HEK293T (cell line): ENCODE data around the gene PRKRIP1.

Source experiments
- ARNT ChIP-seq: fragments of 450-650 bp; IDR thresholded peaks from 2 replicates; pipeline ENCODE4 v1.6.1; 2017; ENCODE audit warnings: mild to moderate bottlenecking
- BHLHE40 ChIP-seq: fragments of 450-650 bp; IDR thresholded peaks from 2 replicates; pipeline ENCODE4 v1.6.1; 2016; ENCODE audit warnings: mild to moderate bottlenecking, moderate library complexity, borderline replicate concordance
- ELF4 ChIP-seq: fragments of 450-650 bp; IDR thresholded peaks from 2 replicates; pipeline ENCODE4 v1.6.1; 2017; ENCODE audit warnings: antibody characterized with exemption
- FOXA1 ChIP-seq: fragments of 450-650 bp; IDR thresholded peaks from 2 replicates; pipeline ENCODE4 v1.6.1; 2016; ENCODE audit warnings: mild to moderate bottlenecking
- FOXK2 ChIP-seq: fragments of 450-650 bp; IDR thresholded peaks from 2 replicates; pipeline ENCODE4 v1.6.1; 2016; ENCODE audit warnings: mild to moderate bottlenecking
- HDGF ChIP-seq: fragments of 450-650 bp; IDR thresholded peaks from 2 replicates; pipeline ENCODE4 v1.6.1; 2017; ENCODE audit warnings: antibody characterized with exemption, borderline replicate concordance
- L3MBTL2 ChIP-seq: fragments of 450-650 bp; conservative IDR thresholded peaks from 2 replicates; pipeline ENCODE4 v1.6.1; 2016; ENCODE audit warnings: mild to moderate bottlenecking
- LEF1 ChIP-seq: fragments of 450-650 bp; IDR thresholded peaks from 2 replicates; pipeline ENCODE4 v1.6.1; 2017; ENCODE audit warnings: mild to moderate bottlenecking, borderline replicate concordance
- NFRKB ChIP-seq: fragments of 450-650 bp; IDR thresholded peaks from 2 replicates; pipeline ENCODE4 v1.6.1; 2016; ENCODE audit warnings: mild to moderate bottlenecking, moderate library complexity
- SP1 ChIP-seq: fragments of 450-650 bp; IDR thresholded peaks from 2 replicates; pipeline ENCODE4 v1.6.1; 2017
- SUZ12 ChIP-seq: fragments of 450-650 bp; IDR thresholded peaks from 2 replicates; pipeline ENCODE4 v1.6.1; 2016; ENCODE audit warnings: mild to moderate bottlenecking
- TARDBP ChIP-seq: fragments of 450-650 bp; IDR thresholded peaks from 2 replicates; pipeline ENCODE4 v1.6.1; 2016
- ZNF384 ChIP-seq: fragments of 450-650 bp; IDR thresholded peaks from 2 replicates; pipeline ENCODE4 v1.6.1; 2016
- TF ChIP-seq, protein P1 (sequence below): fragments of 450-650 bp; IDR thresholded peaks from 2 replicates; pipeline ENCODE4 v1.6.1; 2016

DNA sequence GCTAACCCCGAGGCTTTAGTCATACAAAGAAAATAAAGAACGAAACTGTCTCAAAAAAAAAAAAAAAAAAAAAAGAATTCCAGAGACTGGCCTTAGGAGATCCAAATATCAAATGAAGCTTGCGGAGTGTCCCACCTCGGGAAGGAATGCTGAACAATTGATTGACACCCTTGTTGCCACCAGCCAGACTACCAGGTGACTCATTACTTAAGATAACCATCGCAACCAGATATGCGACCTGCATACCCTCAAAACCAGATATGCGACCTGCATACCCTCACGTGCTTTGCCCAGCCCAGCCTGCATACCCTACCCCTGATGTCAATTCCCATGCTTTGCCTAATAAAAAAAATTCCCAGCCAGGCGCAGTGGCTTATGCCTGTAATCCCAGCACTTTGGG lies 2.7 kb upstream of the PRKRIP1 start:
- no peak for TF ChIP-seq BHLHE40
- TF ChIP-seq SP1, result no peak
- TF ChIP-seq LEF1, result no peak
- TF ChIP-seq, protein P1, sequence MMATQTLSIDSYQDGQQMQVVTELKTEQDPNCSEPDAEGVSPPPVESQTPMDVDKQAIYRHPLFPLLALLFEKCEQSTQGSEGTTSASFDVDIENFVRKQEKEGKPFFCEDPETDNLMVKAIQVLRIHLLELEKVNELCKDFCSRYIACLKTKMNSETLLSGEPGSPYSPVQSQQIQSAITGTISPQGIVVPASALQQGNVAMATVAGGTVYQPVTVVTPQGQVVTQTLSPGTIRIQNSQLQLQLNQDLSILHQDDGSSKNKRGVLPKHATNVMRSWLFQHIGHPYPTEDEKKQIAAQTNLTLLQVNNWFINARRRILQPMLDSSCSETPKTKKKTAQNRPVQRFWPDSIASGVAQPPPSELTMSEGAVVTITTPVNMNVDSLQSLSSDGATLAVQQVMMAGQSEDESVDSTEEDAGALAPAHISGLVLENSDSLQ, result 0 out of 2 replicates have a peak, but pooled peaks have one; percentile 2
- TF ChIP-seq SUZ12, result no peak
- no peak for TF ChIP-seq L3MBTL2
- TF ChIP-seq HDGF, result no peak
- TF ChIP-seq TARDBP, result no peak
- no peak for TF ChIP-seq FOXA1
- no peak for TF ChIP-seq FOXK2
- TF ChIP-seq ZNF384, result no peak
- no peak for TF ChIP-seq NFRKB
- no peak for TF ChIP-seq ARNT
- no peak for TF ChIP-seq ELF4
